ENCODE data around the gene STAB2. TPM values are rescaled to one million over a fixed set of nuclear protein-coding genes. Genes with fewer than 3 reads are reported as not detected.

Gene STAB2
- total and polyA plus RNA-seq, 10 donors: 9.7 to 320 (median 200) TPM

DNA sequence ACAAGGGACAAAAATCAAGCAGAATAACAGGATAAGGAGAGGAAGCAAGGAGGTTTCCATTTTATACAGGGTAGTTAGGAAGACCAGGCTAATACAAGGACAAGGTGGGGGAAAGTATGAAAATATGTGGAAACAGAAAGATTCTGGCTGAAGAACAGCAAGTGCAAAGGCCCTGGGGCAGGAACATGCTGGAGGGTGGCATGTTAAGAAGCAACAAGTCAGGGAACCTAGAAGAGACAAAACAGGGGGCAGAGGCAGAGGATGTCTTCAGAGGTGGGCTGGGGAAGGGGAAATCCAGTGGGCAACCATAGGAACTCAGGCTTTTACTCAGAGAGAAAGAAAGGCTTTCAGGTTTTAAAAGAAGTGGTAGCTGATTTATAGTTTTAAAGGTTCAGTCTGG, 199.1 kb downstream of the STAB2 start:
- no peak for DNase-seq
- no peak overlapping the region for H3K27ac ChIP-seq
- no peaks in the 10 kb centered on the region for H3K4me1 ChIP-seq
- H3K9me3 ChIP-seq: no peaks in the 10 kb centered on the region
- intact Hi-C loops (cut with DNase I; ENCODE audit: low total_unique reads): no loop called here
- peaks cover 0 to 41% (median 4%) of the 10 kb centered on the region in 6 donors for H3K36me3 ChIP-seq
- TF ChIP-seq, protein P1, sequence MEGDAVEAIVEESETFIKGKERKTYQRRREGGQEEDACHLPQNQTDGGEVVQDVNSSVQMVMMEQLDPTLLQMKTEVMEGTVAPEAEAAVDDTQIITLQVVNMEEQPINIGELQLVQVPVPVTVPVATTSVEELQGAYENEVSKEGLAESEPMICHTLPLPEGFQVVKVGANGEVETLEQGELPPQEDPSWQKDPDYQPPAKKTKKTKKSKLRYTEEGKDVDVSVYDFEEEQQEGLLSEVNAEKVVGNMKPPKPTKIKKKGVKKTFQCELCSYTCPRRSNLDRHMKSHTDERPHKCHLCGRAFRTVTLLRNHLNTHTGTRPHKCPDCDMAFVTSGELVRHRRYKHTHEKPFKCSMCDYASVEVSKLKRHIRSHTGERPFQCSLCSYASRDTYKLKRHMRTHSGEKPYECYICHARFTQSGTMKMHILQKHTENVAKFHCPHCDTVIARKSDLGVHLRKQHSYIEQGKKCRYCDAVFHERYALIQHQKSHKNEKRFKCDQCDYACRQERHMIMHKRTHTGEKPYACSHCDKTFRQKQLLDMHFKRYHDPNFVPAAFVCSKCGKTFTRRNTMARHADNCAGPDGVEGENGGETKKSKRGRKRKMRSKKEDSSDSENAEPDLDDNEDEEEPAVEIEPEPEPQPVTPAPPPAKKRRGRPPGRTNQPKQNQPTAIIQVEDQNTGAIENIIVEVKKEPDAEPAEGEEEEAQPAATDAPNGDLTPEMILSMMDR (IDR thresholded peaks at IDR 0.05 in 8 of 11, conservative IDR thresholded peaks at IDR 0.05 in 3 of 11): no peak
- TF ChIP-seq POLR2AphosphoS5 (IDR thresholded peaks at IDR 0.05) (no peak), POLR2A (IDR thresholded peaks at IDR 0.05) (no peak)
- H3K27me3 ChIP-seq (replicated peaks in 1 of 7): no peaks in the 10 kb centered on the region
- no peak overlapping the region for H3K4me3 ChIP-seq

DNA sequence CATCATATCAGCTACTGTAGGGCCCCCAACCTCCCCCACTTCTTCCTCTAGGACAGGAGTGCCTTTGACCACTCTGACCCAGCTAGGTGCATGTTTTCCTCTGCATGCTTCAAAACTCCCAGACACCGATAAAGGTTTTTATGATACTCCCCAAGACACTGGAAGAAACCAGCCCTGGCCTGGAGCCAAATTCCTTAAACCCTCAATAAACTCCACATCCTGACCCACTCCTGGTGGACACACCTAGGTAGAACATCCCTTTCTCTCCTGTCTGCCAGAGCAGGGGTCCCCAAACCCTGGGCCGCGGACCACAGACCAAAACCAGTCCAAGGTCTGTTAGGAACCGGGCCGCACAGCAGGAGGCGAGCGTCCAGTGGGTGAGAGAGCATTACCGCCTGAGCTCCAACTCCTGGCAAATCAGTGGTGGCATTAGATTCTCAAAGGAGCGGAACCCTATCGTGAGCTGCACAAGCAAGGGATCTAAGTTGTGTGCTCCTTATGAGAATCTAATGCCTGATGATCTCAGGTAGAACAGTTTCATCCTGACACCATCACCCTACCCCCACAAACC, 204.4 kb downstream of the STAB2 start:
- no peaks in the 10 kb centered on the region for H3K9me3 ChIP-seq
- H3K4me1 ChIP-seq: no peaks in the 10 kb centered on the region
- H3K27me3 ChIP-seq (replicated peaks in 1 of 7): no peaks in the 10 kb centered on the region
- intact Hi-C loops (cut with DNase I; ENCODE audit: low total_unique reads): no loop called here
- TF ChIP-seq POLR2A (IDR thresholded peaks at IDR 0.05): no peak
- no peak for TF ChIP-seq POLR2AphosphoS5 (IDR thresholded peaks at IDR 0.05)
- TF ChIP-seq, protein P1 (IDR thresholded peaks at IDR 0.05 in 8 of 11, conservative IDR thresholded peaks at IDR 0.05 in 3 of 11): no peak
- 78 to 97% (median 87%) methylated on average over 10 of the region's 10 CpGs for WGBS, 5 donors
- H3K4me3 ChIP-seq: no peak overlapping the region
- H3K27ac ChIP-seq: no peak overlapping the region
- no peak for DNase-seq
- peaks cover 0 to 46% (median 4%) of the 10 kb centered on the region in 6 donors for H3K36me3 ChIP-seq

DNA sequence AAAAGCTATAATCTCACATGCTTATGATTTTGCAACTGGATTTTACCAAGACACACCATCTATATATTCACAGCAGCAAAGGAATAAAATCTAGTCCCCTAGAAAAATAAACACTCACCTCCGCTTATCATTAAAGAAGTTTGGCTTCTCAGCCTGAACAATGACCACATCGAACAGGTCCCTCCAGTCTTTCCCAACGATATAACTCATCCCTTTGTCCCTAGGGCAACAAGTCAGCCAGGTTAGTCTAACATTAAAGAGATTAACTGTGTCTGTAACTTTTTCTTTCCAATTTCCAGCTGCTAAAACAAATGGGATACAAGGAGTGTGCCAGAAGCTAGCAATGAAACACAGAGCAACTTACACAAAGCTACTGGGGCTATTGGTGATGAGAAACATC, 206.0 kb downstream of the STAB2 start:
- intact Hi-C loops (cut with DNase I; ENCODE audit: low total_unique reads): no loop called here
- no peak for DNase-seq
- no peak overlapping the region for H3K27ac ChIP-seq
- no peak overlapping the region for H3K4me3 ChIP-seq
- no peaks in the 10 kb centered on the region for H3K27me3 ChIP-seq (replicated peaks in 1 of 7)
- H3K36me3 ChIP-seq: peaks cover 0 to 55% (median 5%) of the 10 kb centered on the region in 6 donors
- TF ChIP-seq POLR2AphosphoS5 (IDR thresholded peaks at IDR 0.05) (no peak), POLR2A (IDR thresholded peaks at IDR 0.05) (no peak)
- TF ChIP-seq, protein P1 (IDR thresholded peaks at IDR 0.05 in 8 of 11, conservative IDR thresholded peaks at IDR 0.05 in 3 of 11): no peak
- WGBS, 5 donors: 61 to 97% (median 78%) methylated on average over 3 of the region's 3 CpGs
- H3K9me3 ChIP-seq: no peaks in the 10 kb centered on the region
- peaks cover 0 to 8% (median 0%) of the 10 kb centered on the region in 6 donors for H3K4me1 ChIP-seq

DNA sequence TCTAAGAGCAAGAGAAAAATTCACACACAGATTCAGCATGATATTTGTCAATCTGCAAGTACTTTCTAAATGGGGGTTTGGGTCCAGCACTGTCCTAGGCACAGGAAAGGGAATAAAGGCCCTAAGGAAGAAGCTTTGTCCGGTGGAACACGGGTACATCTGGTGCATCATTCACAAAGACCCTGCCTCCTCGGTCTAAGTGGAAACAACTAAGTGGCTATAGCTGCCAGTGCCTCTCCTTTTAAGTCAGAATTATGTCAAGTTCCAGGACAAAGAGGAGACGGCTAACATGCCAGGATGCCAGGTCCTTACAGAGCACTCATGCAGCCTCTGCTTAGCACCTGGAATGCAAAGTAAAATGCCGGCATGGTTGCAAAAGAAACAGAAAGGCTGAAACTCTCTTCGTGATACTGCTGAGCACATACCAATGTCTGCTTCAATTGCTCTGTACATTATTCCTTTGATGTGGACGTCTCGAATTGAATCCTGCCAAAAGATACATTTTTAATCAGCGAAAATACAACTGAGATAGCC, 206.5 kb downstream of the STAB2 start:
- no peak for DNase-seq
- H3K9me3 ChIP-seq: no peaks in the 10 kb centered on the region
- intact Hi-C loops (cut with DNase I; ENCODE audit: low total_unique reads): no loop called here
- WGBS, 5 donors: 85 to 98% (median 91%) methylated on average over 9 of the region's 9 CpGs
- peaks cover 0 to 58% (median 5%) of the 10 kb centered on the region in 6 donors for H3K36me3 ChIP-seq
- no peak overlapping the region for H3K27ac ChIP-seq
- H3K27me3 ChIP-seq (replicated peaks in 1 of 7): no peaks in the 10 kb centered on the region
- no peak overlapping the region for H3K4me3 ChIP-seq
- peaks cover 0 to 8% (median 0%) of the 10 kb centered on the region in 6 donors for H3K4me1 ChIP-seq
- TF ChIP-seq POLR2AphosphoS5 (IDR thresholded peaks at IDR 0.05) (no peak), POLR2A (IDR thresholded peaks at IDR 0.05) (no peak)
- TF ChIP-seq, protein P1 (IDR thresholded peaks at IDR 0.05 in 8 of 11, conservative IDR thresholded peaks at IDR 0.05 in 3 of 11): no peak
